IMR-90 (cell line): ENCODE measurements around the gene GTPBP6. TPM values are rescaled to one million over a fixed set of nuclear protein-coding genes. Genes with fewer than 3 reads are reported as not detected.

Experiments used
- ATAC-seq: fragments of 200-7000 bp; cut with Tn5 transposase; 2 replicates; pipeline ENCODE4 v1.9.1; 2020; ENCODE audit warnings: low read depth, mild to moderate bottlenecking, moderate library complexity
- BruUV-seq: library from RNA; stranded (reverse); fragments of 400-500 nt; replicated peaks from 2 replicates; lab custom pipeline; 2021; lab: Mats Ljungman, UMichigan
- CTCF ChIA-PET: fragments of 300-600 bp; formaldehyde crosslinking; extraction: SDS; loops from one replicate; lab custom pipeline; 2021; ENCODE audit warnings: antibody characterized with exemption; lab: Yijun Ruan, JAX
- POLR2A ChIA-PET: fragments of 300-600 bp; sonication (Branson Sonifier 250); formaldehyde crosslinking; loops from one replicate; lab custom pipeline; 2022; ENCODE audit warnings: antibody characterized with exemption; ENCODE audit not compliant: unreplicated experiment; lab: Charles Lee
- DNase-seq: peaks from one replicate; pipeline ENCODE4 v3.0.0; 2013
- H2AFZ ChIP-seq: replicated peaks from 2 replicates; pipeline ENCODE3; 2013; ENCODE audit warnings: low read length, mild to moderate bottlenecking; ENCODE audit not compliant: poor library complexity
- H2AK5ac ChIP-seq: 2 replicates; pipeline ENCODE4 v1.6.1; 2013; ENCODE audit warnings: low read depth, low read length, inconsistent platforms
- H2AK9ac ChIP-seq: replicated peaks from 2 replicates; pipeline ENCODE3; 2013; ENCODE audit warnings: mild to moderate bottlenecking, low read depth, low read length, moderate library complexity; ENCODE audit not compliant: poor library complexity
- H2BK120ac ChIP-seq: 2 replicates; pipeline ENCODE4 v1.6.1; 2013; ENCODE audit warnings: low read depth, low read length, inconsistent platforms
- H2BK15ac ChIP-seq: 3 replicates; pipeline ENCODE4 v1.6.1; 2013; ENCODE audit warnings: low read depth, low read length, inconsistent platforms
- H2BK20ac ChIP-seq: 2 replicates; pipeline ENCODE4 v1.6.1; 2013; ENCODE audit warnings: low read depth, mild to moderate bottlenecking, inconsistent platforms, low read length, moderate library complexity
- H2BK5ac ChIP-seq: 2 replicates; pipeline ENCODE4 v1.6.1; 2013; ENCODE audit warnings: mild to moderate bottlenecking, low read depth, low read length, inconsistent platforms; ENCODE audit not compliant: poor library complexity, severe bottlenecking
- H3K14ac ChIP-seq: replicated peaks from 2 replicates; pipeline ENCODE4 v1.6.1; 2013; ENCODE audit warnings: low read depth, low read length, inconsistent platforms
- H3K18ac ChIP-seq: 2 replicates; pipeline ENCODE4 v1.6.1; 2013; ENCODE audit warnings: low read depth, low read length, control low read depth
- H3K23ac ChIP-seq: 2 replicates; pipeline ENCODE4 v1.6.1; 2013; ENCODE audit warnings: low read depth, low read length, inconsistent platforms
- H3K27ac ChIP-seq: 2 replicates; pipeline ENCODE4 v1.5.1; 2013; ENCODE audit warnings: mild to moderate bottlenecking, control low read depth, low read length; ENCODE audit not compliant: insufficient read depth
- H3K27me3 ChIP-seq: 2 replicates; pipeline ENCODE4 v1.6.1; 2013; ENCODE audit warnings: low read length; ENCODE audit not compliant: control insufficient read depth, insufficient read depth
- H3K36me3 ChIP-seq: 2 replicates; pipeline ENCODE4 v1.6.1; 2013; ENCODE audit warnings: low read length, mixed read lengths; ENCODE audit not compliant: control insufficient read depth, insufficient read depth
- H3K4ac ChIP-seq: 2 replicates; pipeline ENCODE4 v1.6.1; 2013; ENCODE audit warnings: low read depth, low read length, inconsistent platforms
- H3K4me1 ChIP-seq: 2 replicates; pipeline ENCODE4 v1.6.1; 2013; ENCODE audit warnings: low read length, mixed read lengths; ENCODE audit not compliant: control insufficient read depth, insufficient read depth
- H3K4me2 ChIP-seq: 2 replicates; pipeline ENCODE4 v1.6.1; 2013; ENCODE audit warnings: low read depth, mild to moderate bottlenecking, control low read depth, low read length, moderate library complexity
- H3K4me3 ChIP-seq: 2 replicates; pipeline ENCODE4 v1.5.1; 2013; ENCODE audit warnings: low read depth, mild to moderate bottlenecking, control low read depth, low read length, moderate library complexity; ENCODE audit not compliant: insufficient read depth
- H3K56ac ChIP-seq: 2 replicates; pipeline ENCODE4 v1.6.1; 2013; ENCODE audit warnings: low read length, inconsistent platforms; ENCODE audit not compliant: insufficient read depth; ENCODE audit errors: extremely low read depth
- H3K79me1 ChIP-seq, 2 experiments: 2 replicates each; pipeline ENCODE4 v1.6.1; 2013; ENCODE audit warnings: low read length in 2 of 2, inconsistent platforms in 1 of 2, low read depth in 1 of 2
- H3K9ac ChIP-seq: 2 replicates; pipeline ENCODE4 v1.6.1; 2013; ENCODE audit warnings: low read depth, low read length, control low read depth
- H3K9me1 ChIP-seq: 2 replicates; pipeline ENCODE4 v1.6.1; 2013; ENCODE audit warnings: low read length, inconsistent platforms; ENCODE audit not compliant: insufficient read depth
- H3K9me3 ChIP-seq: 2 replicates; pipeline ENCODE4 v1.6.1; 2013; ENCODE audit warnings: low read length; ENCODE audit not compliant: control insufficient read depth, insufficient read depth
- H4K20me1 ChIP-seq: 2 replicates; pipeline ENCODE4 v1.6.1; 2013; ENCODE audit warnings: low read length, inconsistent platforms; ENCODE audit not compliant: insufficient read depth
- H4K5ac ChIP-seq: 2 replicates; pipeline ENCODE4 v1.6.1; 2013; ENCODE audit warnings: mild to moderate bottlenecking, low read depth, low read length, control low read depth
- H4K8ac ChIP-seq, 2 experiments: 2 replicates each; pipeline ENCODE4 v1.6.1; 2013; ENCODE audit warnings: low read depth in 2 of 2, low read length in 2 of 2, control low read depth in 1 of 2, inconsistent platforms in 1 of 2
- H4K91ac ChIP-seq: 2 replicates; pipeline ENCODE4 v1.6.1; 2013; ENCODE audit warnings: low read depth, low read length, inconsistent platforms; ENCODE audit not compliant: insufficient read depth
- BHLHE40 ChIP-seq: fragments of 150-350 bp; IDR thresholded peaks from 2 replicates; pipeline ENCODE4 v1.6.1; 2016; ENCODE audit warnings: mild to moderate bottlenecking, low read depth, low read length
- CEBPB ChIP-seq: IDR thresholded peaks from 2 replicates; pipeline ENCODE4 v1.6.1; 2012; ENCODE audit warnings: low read depth, low read length, improper control_type of control experiment
- CHD1 ChIP-seq: IDR thresholded peaks from 2 replicates; pipeline ENCODE4 v1.6.1; 2012; ENCODE audit warnings: low read depth, low read length, improper control_type of control experiment
- FOS ChIP-seq: fragments of 150-350 bp; IDR thresholded peaks from 2 replicates; pipeline ENCODE4 v1.6.1; 2016; ENCODE audit warnings: low read depth, low read length
- MXI1 ChIP-seq: IDR thresholded peaks from 2 replicates; pipeline ENCODE4 v1.6.1; 2012; ENCODE audit warnings: low read depth, mild to moderate bottlenecking, low read length, moderate library complexity, borderline replicate concordance
- NFE2L2 ChIP-seq: fragments of 150-350 bp; IDR thresholded peaks from 2 replicates; pipeline ENCODE4 v1.6.1; 2016; ENCODE audit warnings: low read depth, mild to moderate bottlenecking, low read length
- USF2 ChIP-seq: fragments of 150-350 bp; IDR thresholded peaks from 2 replicates; pipeline ENCODE4 v1.6.1; 2017; ENCODE audit warnings: mild to moderate bottlenecking, antibody characterized with exemption, low read length, low read depth
- WGBS, 2 experiments: methylation state at CpG; one replicate each; pipeline versions ENCODE4 v1.1.5 to v1.1.7; 2013; ENCODE audit warnings: missing lambda C conversion rate in 2 of 2; ENCODE audit not compliant: insufficient read length in 1 of 2; ENCODE audit errors: extremely low coverage in 2 of 2; 5-methylcytosine and 5-hydroxymethylcytosine counted together
- dilution Hi-C: fragments of 300-500 bp; cut with HindIII; formaldehyde crosslinking; loops from one replicate; pipeline ENCODE4 v1.14.3; 2018; ENCODE audit warnings: low sequenced_read_pairs; ENCODE audit not compliant: unreplicated experiment
- in situ Hi-C: fragments of 300-500 bp; cut with MboI; formaldehyde crosslinking; loops from 3 replicates; pipeline ENCODE4 v1.14.3; 2019; ENCODE audit warnings: low sequenced_read_pairs, inconsistent platforms, mixed read lengths
- intact Hi-C: fragments of 100-400 bp; cut with micrococcal nuclease; formaldehyde crosslinking; loops from 2 replicates; pipeline ENCODE4 v1.10.0; 2022
- polyA plus RNA-seq, 3 experiments: library from polyadenylated mRNA; depleted of rRNA; stranded (reverse); fragments of >200 nt; gene quantifications; 2 replicates each; pipeline ENCODE4 v1.2.3, GENCODE V29; 2012; ENCODE audit warnings: low replicate concordance in 1 of 3
- total RNA-seq: library from RNA; depleted of rRNA; stranded (reverse); fragments of >200 nt; gene quantifications from 2 replicates; pipeline ENCODE4 v1.2.3, GENCODE V29; 2012

Gene GTPBP6
- total and polyA plus RNA-seq, 2 of the 4 experiments (the other 2 are of a cell fraction) = 24.0 to 31.6 TPM

DNA sequence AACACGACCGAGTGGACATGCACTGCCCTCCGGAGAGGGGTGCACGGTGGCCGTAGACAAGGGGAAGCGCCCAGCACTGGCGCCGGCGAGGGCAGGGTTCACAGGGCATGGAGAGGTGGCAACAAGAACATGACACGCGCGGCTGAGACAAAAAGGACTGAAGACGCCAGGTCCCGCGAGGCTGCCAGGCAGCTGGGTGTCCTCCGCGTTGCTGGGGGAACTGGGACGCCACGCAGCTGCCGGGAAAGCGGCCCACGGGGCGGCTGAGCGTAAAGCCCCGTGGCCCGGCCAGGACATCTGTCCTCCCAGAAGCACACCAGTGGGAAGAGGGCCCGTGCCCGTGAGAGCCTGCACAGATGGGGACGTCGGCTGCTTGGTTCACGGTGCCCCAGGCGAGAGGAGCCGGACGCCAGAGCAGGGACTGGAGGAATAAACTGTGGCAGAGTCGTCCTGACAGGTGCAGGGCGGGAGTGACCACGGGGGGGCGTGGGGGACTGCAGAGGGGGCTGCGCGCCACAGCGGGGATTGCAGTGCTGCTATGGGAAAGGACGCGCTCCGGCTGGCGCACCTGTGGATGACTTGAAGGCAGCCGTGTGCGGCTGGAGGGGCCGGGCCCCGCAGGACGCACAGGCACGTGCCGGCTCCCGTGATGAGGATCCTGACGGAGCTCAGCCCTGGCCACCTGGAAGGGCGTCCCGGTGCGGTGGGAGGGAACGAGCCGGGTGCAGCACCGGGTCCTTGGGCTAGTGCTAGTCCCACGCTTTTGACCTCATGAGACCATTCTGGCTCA, 32.1 kb upstream of the GTPBP6 start:
- Histone ChIP-seq H3K9ac (no peak overlapping the region), H3K79me1 (peaks cover 0 to under 1% of the 10 kb centered on the region in 2 experiments; a peak in 2 of 4 replicates), H4K5ac (no peak overlapping the region), H3K27ac (no peak overlapping the region), H3K56ac (no peak overlapping the region), H2AK5ac (no peak overlapping the region), H4K91ac (no peak overlapping the region), H4K8ac (no peak overlapping the region), H3K4me1 (no peaks in the 10 kb centered on the region; the same call in 1 of the 2 replicates), H3K9me3 (no peaks in the 10 kb centered on the region), H3K18ac (no peak overlapping the region), H3K4me2 (no peak overlapping the region), H3K27me3 (no peaks in the 10 kb centered on the region), H2BK15ac (no peak overlapping the region), H3K9me1 (no peaks in the 10 kb centered on the region), H2AFZ (no peak overlapping the region), H3K4ac (no peak overlapping the region), H2BK20ac (no peak overlapping the region), H3K4me3 (no peak overlapping the region), H3K36me3 (peaks cover 9% of the 10 kb centered on the region), H2BK5ac (no peak overlapping the region), H2BK120ac (no peak overlapping the region), H2AK9ac (no peak overlapping the region), H4K20me1 (no peaks in the 10 kb centered on the region; the same call in 1 of the 2 replicates), H3K14ac (no peak overlapping the region), H3K23ac (no peak overlapping the region)
- no TSS peak for BruUV-seq
- in situ Hi-C loops (no loop called here), dilution Hi-C loops (no loop called here), intact Hi-C loops (no loop called here)
- 97% methylated on average over 43 of the region's 61 CpGs; no CpG with 5 or more reads in 1 of the 2 experiments for WGBS, 2 experiments
- ChIA-PET CTCF (no interaction called here), POLR2A (no interaction called here)
- TF ChIP-seq USF2 (no peak), FOS (no peak), CEBPB (no peak), NFE2L2 (no peak), MXI1 (no peak), CHD1 (no peak), BHLHE40 (no peak)
- ATAC-seq (no peak), DNase-seq (no peak)
